Measurements from ENCODE around the gene GNE. TPM values are rescaled to one million over a fixed set of nuclear protein-coding genes. Genes with fewer than 3 reads are reported as not detected.

The GNE gene
- total and polyA plus RNA-seq, 10 of the 15 experiments (the other 5 are each of a cell fraction or from before 2014, with no cell fraction given), result 4.1 to 13.6 (median 10.7) TPM

DNA sequence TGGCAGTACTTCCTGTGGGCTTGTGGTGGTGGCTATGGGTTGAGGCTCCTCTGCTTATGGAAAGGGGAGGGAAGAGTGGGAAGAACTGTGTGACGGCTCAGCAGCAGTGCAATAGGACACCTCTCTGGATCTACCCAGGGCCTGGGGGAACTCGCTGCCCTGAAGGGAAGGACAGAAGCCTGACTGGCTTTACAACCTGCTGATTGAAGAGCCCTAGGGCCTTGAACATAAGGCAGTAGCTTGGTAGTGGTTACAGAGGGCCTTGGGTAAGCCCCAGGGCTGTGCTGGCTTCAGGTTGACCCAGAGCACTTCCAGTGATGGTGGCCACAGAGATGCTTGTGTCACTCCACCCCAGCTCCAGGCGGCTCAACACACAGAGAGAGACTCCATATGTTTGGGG is 83.5 kb downstream of the GNE start:
- Histone ChIP-seq H3K4me1 (ENCODE audit: control insufficient read depth, insufficient read depth, low read length) (no peaks in the 10 kb centered on the region), H3K4me2 (ENCODE audit: control insufficient read depth, insufficient read depth) (no peak overlapping the region), H3K27me3 (replicated peaks in 1 of 2; ENCODE audit: control insufficient read depth in 2 of 2, insufficient read depth in 2 of 2, low read length in 1 of 2) (no peaks in the 10 kb centered on the region; a peak in 2 of 4 replicates), H3K36me3 (ENCODE audit: control insufficient read depth in 2 of 2, insufficient read depth in 2 of 2, low read length in 1 of 2) (no peaks in the 10 kb centered on the region), H2AFZ (ENCODE audit: control insufficient read depth, low read depth, low read length) (no peak overlapping the region; the same call in 1 of the 2 replicates), H3K9ac (ENCODE audit: control insufficient read depth, insufficient read depth, low read length) (no peak overlapping the region), H3K27ac (ENCODE audit: control insufficient read depth, insufficient read depth) (no peak overlapping the region), H3K79me2 (ENCODE audit: control insufficient read depth, insufficient read depth, low read length) (no peaks in the 10 kb centered on the region), H4K20me1 (ENCODE audit: control insufficient read depth, insufficient read depth) (no peaks in the 10 kb centered on the region), H3K4me3 (no peak overlapping the region), H3K9me3 (replicated peaks; ENCODE audit: control insufficient read depth, insufficient read depth, low read length) (no peaks in the 10 kb centered on the region)
- ChIA-PET SMC1A (ENCODE audit: uncharacterized antibody, unreplicated experiment) (no interaction called here), POLR2A (no interaction called here), CTCF (no interaction called here), RAD21 (ENCODE audit: unreplicated experiment) (no interaction called here)
- ATAC-seq (no peak), FAIRE-seq (no peak), DNase-seq (ENCODE audit: low read depth, low spot score) (no peak)
- no TSS peak for BruUV-seq (replicated peaks)
- intact Hi-C loops (cut with micrococcal nuclease; ENCODE audit: unreplicated experiment), result no loop called here
- 25% methylated on average over 3 of the region's 3 CpGs for WGBS (ENCODE audit: insufficient coverage, insufficient replicate concordance, low lambda C conversion rate, missing lambda C conversion rate)
- in situ Hi-C loops (cut with MboI), result no loop called here
- TF ChIP-seq RAD21 (IDR thresholded peaks at IDR 0.05; ENCODE audit: insufficient read depth, low read depth, low read length) (no peak), RB1 (IDR thresholded peaks at IDR 0.05; ENCODE audit: borderline replicate concordance) (no peak), ZNF217 (IDR thresholded peaks at IDR 0.05) (no peak), TAF1 (IDR thresholded peaks at IDR 0.05; ENCODE audit: borderline replicate concordance, low read depth, low read length) (no peak), SMC3 (IDR thresholded peaks at IDR 0.05; ENCODE audit: borderline replicate concordance, low read length) (no peak), ZNF207 (IDR thresholded peaks at IDR 0.05; ENCODE audit: borderline replicate concordance) (no peak), MYB (IDR thresholded peaks at IDR 0.05; ENCODE audit: borderline replicate concordance, low read depth, low read length) (no peak), GABPA (IDR thresholded peaks at IDR 0.05; ENCODE audit: low read depth) (no peak), NFXL1 (IDR thresholded peaks at IDR 0.05; ENCODE audit: borderline replicate concordance) (no peak), SUZ12 (IDR thresholded peaks at IDR 0.05; ENCODE audit: unreplicated experiment) (no peak), EGR1 (IDR thresholded peaks at IDR 0.05; ENCODE audit: borderline replicate concordance in 1 of 2, low read depth in 2 of 2, low read length in 2 of 2) (no peak)
- TF ChIP-seq, protein P1, sequence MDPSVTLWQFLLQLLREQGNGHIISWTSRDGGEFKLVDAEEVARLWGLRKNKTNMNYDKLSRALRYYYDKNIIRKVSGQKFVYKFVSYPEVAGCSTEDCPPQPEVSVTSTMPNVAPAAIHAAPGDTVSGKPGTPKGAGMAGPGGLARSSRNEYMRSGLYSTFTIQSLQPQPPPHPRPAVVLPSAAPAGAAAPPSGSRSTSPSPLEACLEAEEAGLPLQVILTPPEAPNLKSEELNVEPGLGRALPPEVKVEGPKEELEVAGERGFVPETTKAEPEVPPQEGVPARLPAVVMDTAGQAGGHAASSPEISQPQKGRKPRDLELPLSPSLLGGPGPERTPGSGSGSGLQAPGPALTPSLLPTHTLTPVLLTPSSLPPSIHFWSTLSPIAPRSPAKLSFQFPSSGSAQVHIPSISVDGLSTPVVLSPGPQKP (IDR thresholded peaks at IDR 0.05; ENCODE audit: low read depth, low read length), result no peak

Data from GM12878 (cell line).